ENCODE data around the gene LAS1L.
"Not testable (repeated sequence)": the region's sequence is repeated elsewhere in the genome, so short reads cannot be mapped to it uniquely, and the experiment has no call there.

DNA sequence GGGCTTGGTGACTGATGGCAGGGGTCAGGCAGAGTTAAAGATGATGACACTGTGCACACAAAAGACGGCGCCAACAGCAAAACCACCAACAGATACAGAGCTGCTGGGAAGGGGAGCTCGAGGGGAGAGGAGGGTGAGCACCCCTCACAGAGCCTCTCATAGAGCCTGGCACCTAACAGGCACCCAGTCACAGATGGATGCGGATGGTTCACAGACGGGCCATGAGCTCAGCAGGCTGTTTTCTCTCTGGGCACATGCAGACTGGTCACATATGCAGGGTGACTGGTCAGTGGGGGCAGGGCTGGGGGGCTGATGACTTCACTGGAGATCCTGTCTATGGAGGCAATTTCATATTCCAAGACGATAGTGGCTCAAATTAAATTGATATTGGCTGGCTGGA lies 15.1 kb downstream of the LAS1L start:
- TF ChIP-seq, protein P1, sequence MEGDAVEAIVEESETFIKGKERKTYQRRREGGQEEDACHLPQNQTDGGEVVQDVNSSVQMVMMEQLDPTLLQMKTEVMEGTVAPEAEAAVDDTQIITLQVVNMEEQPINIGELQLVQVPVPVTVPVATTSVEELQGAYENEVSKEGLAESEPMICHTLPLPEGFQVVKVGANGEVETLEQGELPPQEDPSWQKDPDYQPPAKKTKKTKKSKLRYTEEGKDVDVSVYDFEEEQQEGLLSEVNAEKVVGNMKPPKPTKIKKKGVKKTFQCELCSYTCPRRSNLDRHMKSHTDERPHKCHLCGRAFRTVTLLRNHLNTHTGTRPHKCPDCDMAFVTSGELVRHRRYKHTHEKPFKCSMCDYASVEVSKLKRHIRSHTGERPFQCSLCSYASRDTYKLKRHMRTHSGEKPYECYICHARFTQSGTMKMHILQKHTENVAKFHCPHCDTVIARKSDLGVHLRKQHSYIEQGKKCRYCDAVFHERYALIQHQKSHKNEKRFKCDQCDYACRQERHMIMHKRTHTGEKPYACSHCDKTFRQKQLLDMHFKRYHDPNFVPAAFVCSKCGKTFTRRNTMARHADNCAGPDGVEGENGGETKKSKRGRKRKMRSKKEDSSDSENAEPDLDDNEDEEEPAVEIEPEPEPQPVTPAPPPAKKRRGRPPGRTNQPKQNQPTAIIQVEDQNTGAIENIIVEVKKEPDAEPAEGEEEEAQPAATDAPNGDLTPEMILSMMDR (IDR thresholded peaks at IDR 0.05; ENCODE audit: low read depth, low read length, poor library complexity, severe bottlenecking) = not testable (repeated sequence)
- TF ChIP-seq EZH2phosphoT487 (IDR thresholded peaks at IDR 0.05; ENCODE audit: borderline replicate concordance, low read length) = not testable (repeated sequence)
